Measurements from ENCODE around the gene PARK7. TPM values are rescaled to one million over a fixed set of nuclear protein-coding genes. Genes with fewer than 3 reads are reported as not detected.

The PARK7 gene
- total RNA-seq, 2 donors from 2014 or later, result 304 to 378 TPM

- peaks cover 10% of the 10 kb centered on the region for H3K4me1 Mint-ChIP-seq
- Histone ChIP-seq H3K27me3 (ENCODE audit: control insufficient read depth, insufficient read depth, low read length, poor library complexity, severe bottlenecking) (no peaks in the 10 kb centered on the region), H3K36me3 (ENCODE audit: control insufficient read depth, insufficient read depth, low read length) (peaks cover 14% of the 10 kb centered on the region), H3K27ac (ENCODE audit: low read depth, low read length) (no peak overlapping the region), H3K9ac (ENCODE audit: extremely low read depth, low read length, poor library complexity, severe bottlenecking) (no peak overlapping the region), H3K4me1 (ENCODE audit: control insufficient read depth, insufficient read depth, low read length) (no peaks in the 10 kb centered on the region), H3K9me3 (ENCODE audit: control insufficient read depth, low read length) (peaks cover 6% of the 10 kb centered on the region), H3K4me3 (ENCODE audit: low read length) (no peak overlapping the region)
- WGBS, 2 experiments (ENCODE audit: insufficient coverage in 1 of 2, insufficient read length in 1 of 2), result 100% methylated on average over 4 of the region's 4 CpGs; no CpG with 5 or more reads in 1 of the 2 experiments
- DNase-seq, result no peak
- H3K9me3 Mint-ChIP-seq, result peaks cover 4% of the 10 kb centered on the region
- peaks cover 25% of the 10 kb centered on the region for H3K36me3 Mint-ChIP-seq (ENCODE audit: low read depth)
- TF ChIP-seq, protein P1, sequence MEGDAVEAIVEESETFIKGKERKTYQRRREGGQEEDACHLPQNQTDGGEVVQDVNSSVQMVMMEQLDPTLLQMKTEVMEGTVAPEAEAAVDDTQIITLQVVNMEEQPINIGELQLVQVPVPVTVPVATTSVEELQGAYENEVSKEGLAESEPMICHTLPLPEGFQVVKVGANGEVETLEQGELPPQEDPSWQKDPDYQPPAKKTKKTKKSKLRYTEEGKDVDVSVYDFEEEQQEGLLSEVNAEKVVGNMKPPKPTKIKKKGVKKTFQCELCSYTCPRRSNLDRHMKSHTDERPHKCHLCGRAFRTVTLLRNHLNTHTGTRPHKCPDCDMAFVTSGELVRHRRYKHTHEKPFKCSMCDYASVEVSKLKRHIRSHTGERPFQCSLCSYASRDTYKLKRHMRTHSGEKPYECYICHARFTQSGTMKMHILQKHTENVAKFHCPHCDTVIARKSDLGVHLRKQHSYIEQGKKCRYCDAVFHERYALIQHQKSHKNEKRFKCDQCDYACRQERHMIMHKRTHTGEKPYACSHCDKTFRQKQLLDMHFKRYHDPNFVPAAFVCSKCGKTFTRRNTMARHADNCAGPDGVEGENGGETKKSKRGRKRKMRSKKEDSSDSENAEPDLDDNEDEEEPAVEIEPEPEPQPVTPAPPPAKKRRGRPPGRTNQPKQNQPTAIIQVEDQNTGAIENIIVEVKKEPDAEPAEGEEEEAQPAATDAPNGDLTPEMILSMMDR (conservative IDR thresholded peaks at IDR 0.05), result no peak
- H3K27me3 Mint-ChIP-seq (ENCODE audit: insufficient read depth), result no peaks in the 10 kb centered on the region
- no peak overlapping the region for H3K27ac Mint-ChIP-seq
- H3K4me3 Mint-ChIP-seq, result no peak overlapping the region
Measured at GRCh38 chr1:7992885-7993284, 31.4 kb downstream of the PARK7 start.

- no peaks in the 10 kb centered on the region for H3K27me3 ChIP-seq (ENCODE audit: control insufficient read depth, insufficient read depth, low read length, poor library complexity, severe bottlenecking)
- no peak overlapping the region for H3K9ac ChIP-seq (ENCODE audit: extremely low read depth, low read length, poor library complexity, severe bottlenecking)
- H3K9me3 ChIP-seq (ENCODE audit: control insufficient read depth, low read length), result peaks cover 11% of the 10 kb centered on the region
- Mint-ChIP-seq H3K36me3 (ENCODE audit: low read depth) (peaks cover 23% of the 10 kb centered on the region), H3K4me3 (no peak overlapping the region), H3K27me3 (ENCODE audit: insufficient read depth) (no peaks in the 10 kb centered on the region), H3K9me3 (peaks cover 5% of the 10 kb centered on the region), H3K27ac (peak overlapping the region; percentile 22), H3K4me1 (peaks cover 6% of the 10 kb centered on the region)
- TF ChIP-seq, protein P1 (conservative IDR thresholded peaks at IDR 0.05), result no peak
- H3K36me3 ChIP-seq (ENCODE audit: control insufficient read depth, insufficient read depth, low read length), result peaks cover 12% of the 10 kb centered on the region
- H3K27ac ChIP-seq (ENCODE audit: low read depth, low read length), result no peak overlapping the region
- H3K4me1 ChIP-seq (ENCODE audit: control insufficient read depth, insufficient read depth, low read length), result no peaks in the 10 kb centered on the region
- no peak for DNase-seq
- 87 to 92% methylated on average over 14 to 19 of the region's 19 CpGs for WGBS, 2 experiments (ENCODE audit: insufficient coverage in 1 of 2, insufficient read length in 1 of 2)
- H3K4me3 ChIP-seq (ENCODE audit: low read length), result no peak overlapping the region
Measured at GRCh38 chr1:7993593-7994479, 32.3 kb downstream of the PARK7 start.

DNA sequence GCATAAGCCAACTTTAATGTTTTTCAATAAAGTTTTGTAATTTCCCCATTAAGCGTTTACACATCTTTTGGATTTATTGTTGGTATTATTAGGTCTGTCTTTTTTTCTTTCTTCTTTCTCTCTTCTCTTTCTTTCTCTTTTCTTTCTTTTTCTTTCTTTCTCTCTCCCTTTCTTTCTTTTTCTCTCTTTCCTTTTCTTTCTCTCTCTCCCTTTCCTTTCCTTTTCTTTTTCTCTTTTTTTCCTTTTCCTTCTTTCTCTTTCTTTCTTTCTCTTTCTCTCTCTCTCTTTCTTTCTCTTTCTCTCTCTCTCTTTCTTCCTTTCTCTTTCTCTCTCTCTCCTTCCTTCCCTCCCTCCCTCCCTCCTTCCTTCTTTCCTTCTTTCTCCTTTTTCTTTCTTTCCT is 33.3 kb downstream of the PARK7 start:
- Histone ChIP-seq H3K4me1 (ENCODE audit: control insufficient read depth, insufficient read depth, low read length) (no peaks in the 10 kb centered on the region), H3K9me3 (ENCODE audit: control insufficient read depth, low read length) (peaks cover 11% of the 10 kb centered on the region), H3K4me3 (ENCODE audit: low read length) (no peak overlapping the region), H3K36me3 (ENCODE audit: control insufficient read depth, insufficient read depth, low read length) (peaks cover 7% of the 10 kb centered on the region), H3K27ac (ENCODE audit: low read depth, low read length) (no peak overlapping the region), H3K27me3 (ENCODE audit: control insufficient read depth, insufficient read depth, low read length, poor library complexity, severe bottlenecking) (no peaks in the 10 kb centered on the region), H3K9ac (ENCODE audit: extremely low read depth, low read length, poor library complexity, severe bottlenecking) (no peak overlapping the region)
- Mint-ChIP-seq H3K36me3 (ENCODE audit: low read depth) (peaks cover 23% of the 10 kb centered on the region), H3K9me3 (peaks cover 5% of the 10 kb centered on the region), H3K27me3 (ENCODE audit: insufficient read depth) (no peaks in the 10 kb centered on the region), H3K4me1 (peaks cover 3% of the 10 kb centered on the region), H3K4me3 (no peak overlapping the region), H3K27ac (no peak overlapping the region)
- TF ChIP-seq, protein P1 (conservative IDR thresholded peaks at IDR 0.05), result no peak
- WGBS, 2 experiments (ENCODE audit: insufficient coverage in 1 of 2, insufficient read length in 1 of 2), result no CpG with 5 or more reads among the region's 1 CpG
- DNase-seq, result no peak

All from endodermal cell (in vitro differentiated cells).